Epithelial cell of proximal tubule (primary cell): ENCODE results near the gene ASCC1. TPM values are rescaled to one million over a fixed set of nuclear protein-coding genes. Genes with fewer than 3 reads are reported as not detected.
"Not testable (repeated sequence)": the region's sequence is repeated elsewhere in the genome, so short reads cannot be mapped to it uniquely, and the experiment has no call there.

ENCODE experiments used
- DNase-seq: peaks from one replicate; pipeline ENCODE4 v3.0.0-alpha.2; 2011; ENCODE audit warnings: low read depth
- H3K4me3 ChIP-seq: 2 replicates; pipeline ENCODE4 v1.5.1; 2011; ENCODE audit warnings: low read depth, mild to moderate bottlenecking, low read length
- CTCF ChIP-seq: conservative IDR thresholded peaks from 2 replicates; pipeline ENCODE4 v1.5.1; 2012; ENCODE audit warnings: low read depth, mild to moderate bottlenecking, low read length
- total RNA-seq: library from RNA; depleted of rRNA; stranded (reverse); fragments of >200 nt; gene quantifications from 2 replicates; pipeline ENCODE4 v1.2.3, GENCODE V29; 2015

ASCC1 gene
- total RNA-seq, 1 donor from 2014 or later, result 21.4 TPM

- H3K4me3 ChIP-seq, result no peak overlapping the region
- TF ChIP-seq CTCF, result no peak
- no peak for DNase-seq
Measured at GRCh38 chr10:72255977-72256729, 40.1 kb upstream of the ASCC1 start.

- peak; percentile 21 for TF ChIP-seq CTCF
- DNase-seq, result no peak
- peak overlapping the region; percentile 13 for H3K4me3 ChIP-seq
Measured at GRCh38 chr10:72254813-72255568, 38.9 kb upstream of the ASCC1 start.

GRCh38 chr10:72253578-72253977, 37.5 kb upstream of the ASCC1 start:
- H3K4me3 ChIP-seq, result no peak overlapping the region
- TF ChIP-seq CTCF, result no peak
- DNase-seq, result no peak

GRCh38 chr10:72252972-72253371, 36.9 kb upstream of the ASCC1 start:
- H3K4me3 ChIP-seq, result no peak overlapping the region
- TF ChIP-seq CTCF, result no peak
- DNase-seq, result no peak

DNA sequence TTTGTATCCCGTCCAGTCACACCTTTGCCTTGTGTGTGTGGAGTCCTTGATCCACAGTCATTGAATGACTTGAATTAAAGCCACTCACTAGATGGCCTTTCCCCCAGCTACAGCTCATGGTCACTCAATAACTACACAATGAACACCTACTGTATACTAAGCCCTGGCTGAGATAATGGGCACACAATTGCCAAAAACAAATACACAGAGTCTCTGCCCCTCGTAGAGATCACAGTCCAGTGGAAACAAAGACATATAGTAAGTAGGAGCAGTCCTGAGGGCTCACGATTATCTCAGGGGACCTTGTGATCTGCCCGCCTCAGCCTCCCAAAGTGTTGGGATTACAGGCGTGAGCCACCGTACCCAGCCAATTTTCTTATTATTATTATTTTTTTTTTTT, 35.6 kb upstream of the ASCC1 start:
- no peak for DNase-seq
- no peak overlapping the region for H3K4me3 ChIP-seq
- TF ChIP-seq CTCF, result no peak

DNA sequence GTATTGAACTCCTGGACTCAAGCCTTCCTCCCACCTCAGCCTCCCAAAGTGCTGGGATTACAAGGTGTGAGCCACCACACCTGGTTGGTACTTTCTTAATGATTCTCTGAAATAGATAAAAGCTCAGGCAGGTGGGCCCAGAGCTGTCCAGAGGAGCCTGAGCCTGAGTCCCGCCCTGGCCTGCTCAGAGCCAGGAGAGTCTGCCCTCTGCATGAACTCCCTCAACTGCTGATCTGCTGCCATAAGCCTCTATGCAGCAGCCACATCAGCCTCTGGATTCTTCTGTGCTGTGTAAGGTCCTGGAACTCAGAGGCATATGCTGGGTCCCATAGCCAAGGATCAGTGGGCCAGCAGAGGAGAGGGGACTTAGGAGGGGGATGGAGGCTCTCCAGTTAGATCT, 34.6 kb upstream of the ASCC1 start:
- TF ChIP-seq CTCF, result no peak
- no peak overlapping the region for H3K4me3 ChIP-seq
- DNase-seq, result no peak

- H3K4me3 ChIP-seq, result not testable (repeated sequence)
Measured at GRCh38 chr10:72249176-72249862, 33.2 kb upstream of the ASCC1 start.

More at GRCh38 chr10:72249176-72249862, 33.2 kb upstream of the ASCC1 start:
- DNase-seq, result not testable (repeated sequence)
